Cardiac muscle cell (in vitro differentiated cells and primary cell): ENCODE data around the gene TRMT10C. TPM values are rescaled to one million over a fixed set of nuclear protein-coding genes. Genes with fewer than 3 reads are reported as not detected.

Experiments
- DNase-seq, 2 donors: peaks; one replicate each; pipeline versions ENCODE4 v3.0.0 to v3.0.0-alpha.2; 2010 to 2017; ENCODE audit warnings: low read depth in 1 of 2, low spot score in 1 of 2
- H3K27ac ChIP-seq: fragments of 200-600 bp; sonication (generic); 2 replicates; pipeline ENCODE4 v1.5.1; 2016
- H3K27me3 ChIP-seq: fragments of 200-600 bp; sonication (generic); 2 replicates; pipeline ENCODE4 v1.6.0; 2016; ENCODE audit warnings: control low read depth
- H3K36me3 ChIP-seq: fragments of 200-600 bp; sonication (generic); 2 replicates; pipeline ENCODE4 v1.5.1; 2016; ENCODE audit warnings: control low read depth
- H3K4me1 ChIP-seq: fragments of 200-600 bp; sonication (generic); 2 replicates; pipeline ENCODE4 v1.8.1; 2017; ENCODE audit warnings: low read depth, mild to moderate bottlenecking, mixed run types
- H3K4me3 ChIP-seq: fragments of 200-600 bp; sonication (generic); 2 replicates; pipeline ENCODE4 v1.5.1; 2016; ENCODE audit warnings: mild to moderate bottlenecking
- H3K9me3 ChIP-seq: fragments of 200-600 bp; sonication (generic); 2 replicates; pipeline ENCODE4 v1.5.1; 2017; ENCODE audit warnings: low read depth, mild to moderate bottlenecking, control low read depth
- polyA plus RNA-seq: library from polyadenylated mRNA; unstranded; fragments of >200 nt; fragmentation: Nextera tagmentation; extraction: Ambion mirVana; gene quantifications from 2 replicates; pipeline ENCODE4 v1.2.1, GENCODE V29; 2016
- total RNA-seq: library from RNA; depleted of rRNA; stranded (reverse); fragments of >200 nt; gene quantifications from 2 replicates; pipeline ENCODE4 v1.2.3, GENCODE V29; 2016
- TF ChIP-seq, protein P1 (sequence below): IDR thresholded peaks from 2 replicates; pipeline ENCODE4 v1.5.1; 2012; ENCODE audit warnings: low read depth, mild to moderate bottlenecking, low read length

TRMT10C gene
- total and polyA plus RNA-seq, 2 experiments from 2014 or later = 20.8 to 40.6 TPM

DNA sequence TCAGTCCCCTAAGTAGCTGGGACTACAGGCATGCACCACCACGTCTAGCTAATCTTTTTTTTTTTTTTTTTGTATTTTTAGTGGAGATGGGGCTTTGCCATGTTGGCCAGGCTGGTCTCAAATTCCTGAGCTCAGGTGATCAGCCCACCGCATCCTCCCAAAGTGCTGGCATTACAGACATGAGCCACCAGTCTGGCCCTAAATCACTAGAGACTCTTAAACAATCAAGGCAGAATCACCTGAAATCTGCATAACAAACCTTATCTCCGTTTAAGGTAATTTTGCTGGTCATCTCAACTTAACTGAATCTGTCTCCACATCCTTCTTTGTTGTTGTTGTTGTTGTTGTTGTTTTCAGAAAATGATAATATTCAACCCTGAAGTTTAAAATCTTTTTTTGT is 5.6 kb upstream of the TRMT10C start:
- no peaks in the 10 kb centered on the region for H3K9me3 ChIP-seq
- no peaks in the 10 kb centered on the region for H3K36me3 ChIP-seq
- H3K27me3 ChIP-seq = peaks cover 17% of the 10 kb centered on the region
- H3K27ac ChIP-seq = no peak overlapping the region
- TF ChIP-seq, protein P1, sequence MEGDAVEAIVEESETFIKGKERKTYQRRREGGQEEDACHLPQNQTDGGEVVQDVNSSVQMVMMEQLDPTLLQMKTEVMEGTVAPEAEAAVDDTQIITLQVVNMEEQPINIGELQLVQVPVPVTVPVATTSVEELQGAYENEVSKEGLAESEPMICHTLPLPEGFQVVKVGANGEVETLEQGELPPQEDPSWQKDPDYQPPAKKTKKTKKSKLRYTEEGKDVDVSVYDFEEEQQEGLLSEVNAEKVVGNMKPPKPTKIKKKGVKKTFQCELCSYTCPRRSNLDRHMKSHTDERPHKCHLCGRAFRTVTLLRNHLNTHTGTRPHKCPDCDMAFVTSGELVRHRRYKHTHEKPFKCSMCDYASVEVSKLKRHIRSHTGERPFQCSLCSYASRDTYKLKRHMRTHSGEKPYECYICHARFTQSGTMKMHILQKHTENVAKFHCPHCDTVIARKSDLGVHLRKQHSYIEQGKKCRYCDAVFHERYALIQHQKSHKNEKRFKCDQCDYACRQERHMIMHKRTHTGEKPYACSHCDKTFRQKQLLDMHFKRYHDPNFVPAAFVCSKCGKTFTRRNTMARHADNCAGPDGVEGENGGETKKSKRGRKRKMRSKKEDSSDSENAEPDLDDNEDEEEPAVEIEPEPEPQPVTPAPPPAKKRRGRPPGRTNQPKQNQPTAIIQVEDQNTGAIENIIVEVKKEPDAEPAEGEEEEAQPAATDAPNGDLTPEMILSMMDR = no peak
- no peaks in the 10 kb centered on the region for H3K4me1 ChIP-seq
- H3K4me3 ChIP-seq = no peak overlapping the region
- no peak for DNase-seq

DNA sequence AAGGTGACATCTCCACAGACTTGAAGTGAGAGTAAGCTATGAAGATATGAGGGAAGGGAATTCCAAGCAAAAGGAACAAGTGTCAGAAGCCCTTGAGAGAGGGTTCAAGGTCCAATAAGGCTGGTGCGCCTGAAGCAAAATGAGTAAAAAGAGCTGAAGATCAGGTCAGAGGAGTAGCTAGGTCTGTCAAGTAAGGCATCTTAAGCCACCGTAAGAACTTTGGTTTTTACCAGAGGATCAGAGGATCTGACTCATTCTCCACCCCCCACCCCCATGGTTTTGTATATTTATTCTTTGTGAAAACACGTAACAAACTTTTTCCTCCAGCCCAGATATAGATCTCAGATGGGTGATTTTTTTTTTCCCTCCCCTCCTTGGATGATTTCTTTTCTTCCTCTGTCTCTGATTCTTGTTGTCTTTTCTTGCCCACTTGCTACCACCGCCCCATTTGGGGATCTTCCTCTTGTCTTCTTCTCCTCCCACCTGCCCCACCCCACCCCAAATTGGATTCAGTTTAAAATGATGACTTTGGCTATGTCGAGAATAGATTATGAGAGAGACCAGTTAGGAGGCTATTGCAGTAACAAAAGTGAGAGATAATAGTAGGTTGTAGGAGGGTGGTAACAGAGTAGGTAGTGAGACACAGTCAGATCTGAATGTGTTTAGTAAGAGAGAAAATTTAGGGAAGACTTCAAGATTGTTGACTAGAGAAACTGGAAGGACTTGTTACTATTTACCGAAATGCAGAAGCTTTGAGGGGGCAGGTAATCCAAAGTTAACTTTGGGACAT is 6.1 kb downstream of the TRMT10C start:
- DNase-seq = no peak
- TF ChIP-seq, protein P1 = no peak
- H3K36me3 ChIP-seq = peaks cover 9% of the 10 kb centered on the region

DNA sequence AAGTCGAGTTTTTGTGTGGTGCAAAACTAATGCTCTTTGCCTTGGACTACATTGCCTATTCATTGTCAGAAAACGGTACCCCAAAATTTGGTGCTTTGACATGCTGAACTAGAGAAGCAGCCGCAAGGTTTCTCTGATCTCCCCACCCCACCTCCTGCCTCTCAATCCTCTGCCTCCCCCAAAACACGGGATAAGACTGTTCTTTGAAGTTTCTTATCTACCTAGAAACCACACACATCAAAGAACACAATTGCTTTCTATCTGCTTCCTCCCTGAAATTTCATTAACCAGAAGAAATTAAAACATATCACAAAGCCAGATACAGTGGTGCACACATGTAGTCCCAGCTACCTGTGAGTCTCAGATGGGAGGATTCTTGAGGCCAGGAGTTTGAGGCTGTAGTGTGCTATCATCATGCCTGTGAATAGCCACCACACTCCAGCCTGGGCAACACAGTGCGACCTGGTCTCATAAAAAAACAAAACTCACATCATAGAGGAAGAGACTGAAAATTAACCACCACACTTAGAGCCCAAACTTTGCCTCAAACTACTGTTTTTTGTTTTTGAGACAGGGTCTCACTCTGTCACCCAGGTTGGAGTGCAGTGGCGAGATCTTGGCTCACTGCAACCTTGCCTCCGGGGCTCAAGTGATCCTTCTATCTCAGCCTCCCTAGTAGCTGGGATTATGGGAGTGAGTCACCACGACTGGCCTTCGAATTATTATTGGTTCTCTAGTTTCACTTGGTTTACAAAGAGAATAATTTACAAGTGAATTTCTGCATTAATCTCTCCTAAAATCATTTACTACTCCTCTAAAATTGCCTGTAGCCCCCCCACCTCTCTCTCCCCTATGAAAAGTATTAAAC is 9.6 kb downstream of the TRMT10C start:
- Histone ChIP-seq H3K27ac (no peak overlapping the region), H3K27me3 (no peaks in the 10 kb centered on the region), H3K4me3 (no peak overlapping the region), H3K36me3 (no peaks in the 10 kb centered on the region), H3K9me3 (no peaks in the 10 kb centered on the region), H3K4me1 (peaks cover 18% of the 10 kb centered on the region)
- DNase-seq = no peak
- TF ChIP-seq, protein P1 = no peak

More for the DNA sequence above, 6.1 kb downstream of the TRMT10C start:
- Histone ChIP-seq H3K4me3 (no peak overlapping the region), H3K4me1 (peaks cover 6% of the 10 kb centered on the region), H3K27ac (no peak overlapping the region), H3K9me3 (no peaks in the 10 kb centered on the region), H3K27me3 (no peaks in the 10 kb centered on the region)

DNA sequence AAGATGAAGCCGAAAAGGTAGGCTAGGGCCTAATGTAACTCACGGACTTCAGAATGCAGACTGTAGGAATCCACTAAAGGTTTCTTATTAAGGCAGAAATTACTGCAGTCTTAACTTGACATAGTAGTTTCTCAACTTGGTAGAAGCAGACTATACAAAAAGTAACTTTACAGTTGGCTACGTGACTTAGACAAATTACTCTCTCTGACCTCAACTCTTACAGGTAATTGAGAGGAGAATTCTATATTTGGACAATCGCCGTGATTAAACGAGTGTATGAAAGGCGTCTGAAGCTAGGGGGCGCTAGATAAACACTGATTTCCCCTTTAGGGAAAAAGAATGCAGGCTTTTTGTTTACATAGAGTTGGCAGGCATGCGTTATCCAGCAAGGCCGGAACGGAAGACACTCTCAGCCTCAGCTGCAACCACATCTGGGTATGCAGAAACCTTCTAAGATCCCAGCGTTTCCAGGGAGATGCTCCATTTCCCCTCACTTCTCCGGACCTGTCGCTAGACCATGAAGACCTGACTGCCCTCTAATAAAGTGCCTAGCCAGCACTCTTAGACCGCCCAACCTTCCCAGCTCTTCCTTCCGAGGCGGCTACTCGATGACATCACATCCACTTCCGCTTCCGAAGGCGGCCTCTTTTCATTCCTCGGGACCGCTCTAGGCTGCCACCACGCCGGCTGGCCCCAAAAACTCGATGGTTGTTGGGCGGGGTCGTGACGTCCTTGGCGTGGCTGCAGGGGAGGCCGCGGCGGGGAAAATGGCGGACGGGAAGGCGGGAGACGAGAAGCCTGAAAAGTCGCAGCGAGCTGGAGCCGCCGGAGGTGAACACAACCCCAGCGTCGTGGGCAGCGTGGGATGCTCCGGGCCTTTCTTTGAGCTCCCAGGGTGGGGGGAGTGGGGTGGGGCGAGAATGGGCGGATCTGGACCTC is 12.1 kb downstream of the TRMT10C start, which contains the start of gene PCNP:
TSS of gene PCNP (plus strand) at position 732 of the 939 bp plus-strand sequence. CDS start at position 768, 36 bp downstream.
- Histone ChIP-seq H3K4me1 (peaks cover 25% of the 10 kb centered on the region), H3K27ac (peak within 1 kb of the TSS; percentile 99), H3K4me3 (peak within 1 kb of the TSS; percentile 69), H3K36me3 (peaks cover under 1% of the 10 kb centered on the region), H3K27me3 (no peaks in the 10 kb centered on the region), H3K9me3 (no peaks in the 10 kb centered on the region)
- TF ChIP-seq, protein P1 = peak; percentile 84
- peak; percentile 98 to 99 for DNase-seq
